Stimulated activated CD8-positive, alpha-beta memory T cell treated with anti-CD3 and anti-CD28 coated beads, Interleukin-2, amount 100 ng/mL, for 1 hour (primary cell): ENCODE results near the gene PAPPA2.

Experiments used
- DNase-seq, 2 donors: peaks; one replicate each; pipeline ENCODE4 v3.0.0-alpha.2; 2020; ENCODE audit warnings: low read depth in 2 of 2

Gene PAPPA2

GRCh38 chr1:176802316-176802715 is 339.3 kb downstream of the PAPPA2 start:
- DNase-seq: no peak

- DNase-seq: no peak
Observed at GRCh38 chr1:176803042-176803441, 340.1 kb downstream of the PAPPA2 start.

GRCh38 chr1:176803596-176803995 is 340.6 kb downstream of the PAPPA2 start:
- DNase-seq: no peak

- no peak for DNase-seq
Observed at GRCh38 chr1:176809292-176809691, 346.3 kb downstream of the PAPPA2 start.

GRCh38 chr1:176811511-176812288 is 348.7 kb downstream of the PAPPA2 start:
- DNase-seq: no peak

- DNase-seq: no peak
Observed at GRCh38 chr1:176815621-176816020, 352.6 kb downstream of the PAPPA2 start.

GRCh38 chr1:176816232-176816631 is 353.3 kb downstream of the PAPPA2 start:
- no peak for DNase-seq

GRCh38 chr1:176820391-176821031 is 357.5 kb downstream of the PAPPA2 start:
- no peak for DNase-seq

- DNase-seq: no peak
Observed at GRCh38 chr1:176826265-176826664, 363.3 kb downstream of the PAPPA2 start.

- no peak for DNase-seq
Observed at GRCh38 chr1:176829261-176829660, 366.3 kb downstream of the PAPPA2 start.

GRCh38 chr1:176831150-176831549 is 368.2 kb downstream of the PAPPA2 start:
- no peak for DNase-seq

GRCh38 chr1:176837708-176838107 is 374.7 kb downstream of the PAPPA2 start:
- no peak for DNase-seq

- DNase-seq: no peak
Observed at GRCh38 chr1:176838276-176838995, 375.5 kb downstream of the PAPPA2 start.

- DNase-seq: no peak
Observed at GRCh38 chr1:176839216-176839615, 376.2 kb downstream of the PAPPA2 start.

GRCh38 chr1:176841238-176841637 is 378.3 kb downstream of the PAPPA2 start:
- DNase-seq: no peak

GRCh38 chr1:176843352-176844297 is 380.6 kb downstream of the PAPPA2 start:
- no peak for DNase-seq

GRCh38 chr1:176847052-176847451 is 384.1 kb downstream of the PAPPA2 start:
- no peak for DNase-seq

GRCh38 chr1:176849281-176849680 is 386.3 kb downstream of the PAPPA2 start:
- no peak for DNase-seq

- DNase-seq: no peak
Observed at GRCh38 chr1:176850871-176851270, 387.9 kb downstream of the PAPPA2 start.

GRCh38 chr1:176852124-176852523 is 389.1 kb downstream of the PAPPA2 start:
- no peak for DNase-seq

GRCh38 chr1:176853503-176853902 is 390.5 kb downstream of the PAPPA2 start:
- no peak for DNase-seq

- no peak for DNase-seq
Observed at GRCh38 chr1:176854121-176854520, 391.1 kb downstream of the PAPPA2 start.
